Adrenal gland (tissue), 12 donors: Measurements from ENCODE around the gene LYZL2. TPM values are rescaled to one million over a fixed set of nuclear protein-coding genes. Genes with fewer than 3 reads are reported as not detected.
A peak's percentile ranks its signal among the peaks of the same experiment; 100 is the strongest.

Experiments
- DNase-seq, 7 donors: peaks; one replicate each; pipeline ENCODE4 v3.0.0-alpha.2; 2019 to 2020
- H3K27ac ChIP-seq, 5 donors: fragments of 200-600 bp; sonication (generic) in 4 of 5; 1 replicate in 3 of 5; 2 replicates in 2 of 5; pipeline versions ENCODE4 v1.5.1 to v1.8.0; 2016 to 2020; ENCODE audit warnings: mild to moderate bottlenecking in 1 of 5
- H3K27me3 ChIP-seq: fragments of 200-600 bp; 2 replicates; pipeline ENCODE4 v1.8.0; 2021
- H3K36me3 ChIP-seq, 2 donors: fragments of 200-600 bp; replicated peaks in 1 of 2; 1 replicate in 1 of 2; 2 replicates in 1 of 2; pipeline versions ENCODE4 v1.5.1 to v1.8.0; 2018 to 2022
- H3K4me1 ChIP-seq, 2 donors: fragments of 200-600 bp; replicated peaks in 1 of 2; 1 replicate in 1 of 2; 2 replicates in 1 of 2; pipeline versions ENCODE4 v1.5.1 to v1.8.0; 2018 to 2021
- H3K4me3 ChIP-seq, 4 donors: fragments of 200-600 bp; sonication (generic) in 3 of 4; one replicate each; pipeline ENCODE4 v1.5.1; 2016 to 2018
- H3K9me3 ChIP-seq, 3 donors: fragments of 200-600 bp; sonication (generic) in 1 of 3; replicated peaks in 1 of 3; 1 replicate in 2 of 3; 2 replicates in 1 of 3; pipeline versions ENCODE4 v1.5.1 to v1.8.0; 2016 to 2021
- POLR2A ChIP-seq, 2 donors: fragments of 450-650 bp; IDR thresholded peaks; one replicate each; pipeline ENCODE4 v1.6.1; 2017; ENCODE audit warnings: antibody characterized with exemption in 2 of 2, mild to moderate bottlenecking in 2 of 2, moderate library complexity in 1 of 2
- WGBS, 4 donors: extraction: QIAGEN DNeasy Blood & Tissue Kit in 2 of 4; methylation state at CpG; one replicate each; pipeline versions ENCODE4 v1.1.5 to v1.1.7; 2013 to 2017; 5-methylcytosine and 5-hydroxymethylcytosine counted together
- intact Hi-C, 2 donors: fragments of 100-400 bp; cut with DNase I; formaldehyde crosslinking; loops; one replicate each; pipeline versions ENCODE4 v1.14.1 to v1.15.0; 2022 to 2023
- polyA plus RNA-seq, 3 donors: library from polyadenylated mRNA; stranded (reverse); fragments of 200-250 nt in 2 of 3; fragments of 350-450 nt in 1 of 3; fragmentation: Illumina TruSeq in 1 of 3; extraction: RNeasy Lipid Tissue Mini Kit (QIAGEN cat#74804) in 1 of 3; gene quantifications; one replicate each; pipeline ENCODE4 v1.2.3, GENCODE V29; 2013 to 2014
- total RNA-seq, 9 donors: library from RNA; depleted of rRNA in 4 of 9; stranded (reverse); fragments of >200 nt in 4 of 9; fragments of 120-200 nt in 1 of 9; fragmentation: NEBNext Ultra II Directional in 1 of 9; extraction: Animal tissue kit (Norgen Biotek cat#: 25700) in 1 of 9; gene quantifications; one replicate each; pipeline versions ENCODE4 v1.1.0 to v1.2.4, GENCODE V29; 2013 to 2023
- TF ChIP-seq, protein P1 (sequence below), 6 experiments: fragments of 450-650 bp in 4 of 6; fragments of 200-600 bp in 2 of 6; sonication (generic) in 1 of 6; IDR thresholded peaks; 1 replicate in 5 of 6; 2 replicates in 1 of 6; pipeline versions ENCODE4 v1.5.1 to v1.8.0; 2016 to 2021; ENCODE audit warnings: antibody characterized with exemption in 6 of 6, mild to moderate bottlenecking in 2 of 6, moderate library complexity in 1 of 6
- donor health status: healthy with polysubstance abuse.
- donor health status: Bipolar disorder and iron deficiency.
- donor health status: DM: yes; HTN: yes; CAD: no.
- donor health status: DM: no; HTN: no; CAD: no.
- donor health status: DM: no; HTN: no; CAD: no.
- donor health status: DM: yes; HTN: yes; CAD: no.

Gene LYZL2
- total and polyA plus RNA-seq, 12 donors = 1.4 TPM; not detected in 11

GRCh38 chr10:30583778-30584415 lies 45.7 kb downstream of the LYZL2 start:
- peak; percentile 56 to 92 (median 82) for DNase-seq
- Histone ChIP-seq H3K4me3 (peak overlapping the region in 1 of 4 donors; percentile 48), H3K36me3 (no peaks in the 10 kb centered on the region), H3K27me3 (no peaks in the 10 kb centered on the region), H3K4me1 (peaks cover 6 to 13% of the 10 kb centered on the region in 2 donors), H3K27ac (peak overlapping the region; percentile 12 to 81 (median 65)), H3K9me3 (no peaks in the 10 kb centered on the region)
- TF ChIP-seq, protein P1, sequence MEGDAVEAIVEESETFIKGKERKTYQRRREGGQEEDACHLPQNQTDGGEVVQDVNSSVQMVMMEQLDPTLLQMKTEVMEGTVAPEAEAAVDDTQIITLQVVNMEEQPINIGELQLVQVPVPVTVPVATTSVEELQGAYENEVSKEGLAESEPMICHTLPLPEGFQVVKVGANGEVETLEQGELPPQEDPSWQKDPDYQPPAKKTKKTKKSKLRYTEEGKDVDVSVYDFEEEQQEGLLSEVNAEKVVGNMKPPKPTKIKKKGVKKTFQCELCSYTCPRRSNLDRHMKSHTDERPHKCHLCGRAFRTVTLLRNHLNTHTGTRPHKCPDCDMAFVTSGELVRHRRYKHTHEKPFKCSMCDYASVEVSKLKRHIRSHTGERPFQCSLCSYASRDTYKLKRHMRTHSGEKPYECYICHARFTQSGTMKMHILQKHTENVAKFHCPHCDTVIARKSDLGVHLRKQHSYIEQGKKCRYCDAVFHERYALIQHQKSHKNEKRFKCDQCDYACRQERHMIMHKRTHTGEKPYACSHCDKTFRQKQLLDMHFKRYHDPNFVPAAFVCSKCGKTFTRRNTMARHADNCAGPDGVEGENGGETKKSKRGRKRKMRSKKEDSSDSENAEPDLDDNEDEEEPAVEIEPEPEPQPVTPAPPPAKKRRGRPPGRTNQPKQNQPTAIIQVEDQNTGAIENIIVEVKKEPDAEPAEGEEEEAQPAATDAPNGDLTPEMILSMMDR (IDR thresholded peaks at IDR 0.05) = no peak
- no peak for TF ChIP-seq POLR2A (IDR thresholded peaks at IDR 0.05)
- 32 to 35% (median 34%) methylated on average over 14 to 15 of the region's 15 CpGs for WGBS, 4 donors
- intact Hi-C loops = no loop called here

- 34 to 43% (median 37%) methylated on average over 3 of the region's 3 CpGs for WGBS, 4 donors
- Histone ChIP-seq H3K27ac (no peak overlapping the region), H3K27me3 (no peaks in the 10 kb centered on the region), H3K4me1 (peaks cover 6 to 13% of the 10 kb centered on the region in 2 donors), H3K4me3 (no peak overlapping the region), H3K9me3 (no peaks in the 10 kb centered on the region), H3K36me3 (no peaks in the 10 kb centered on the region)
- TF ChIP-seq, protein P1 (IDR thresholded peaks at IDR 0.05) = peak; percentile 62 to 84 (median 72)
- TF ChIP-seq POLR2A (IDR thresholded peaks at IDR 0.05) = no peak
- peak in 6 of 7 donors; percentile 32 to 64 (median 51) for DNase-seq
- intact Hi-C loops = no loop called here
These were observed 47.7 kb downstream of the LYZL2 start for GRCh38 chr10:30581779-30582380.

DNA sequence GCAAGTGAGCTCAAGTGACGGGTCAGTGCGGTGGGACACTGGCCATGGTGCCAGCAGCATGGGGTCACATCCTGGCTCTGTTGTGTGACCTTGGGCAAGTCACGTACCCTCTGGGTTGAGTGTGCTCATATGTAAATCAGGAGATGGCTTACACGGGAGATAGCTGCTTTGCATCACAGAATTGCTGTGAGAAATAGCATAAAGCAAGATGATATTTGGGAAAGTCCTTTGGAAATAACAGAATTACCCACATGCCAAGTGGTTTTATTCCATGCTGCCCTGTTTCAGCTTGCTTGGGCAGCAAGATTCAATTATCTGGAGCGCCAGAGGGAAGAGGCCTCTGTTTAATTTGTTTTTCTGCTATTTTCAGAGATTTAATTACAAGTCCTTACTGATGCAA lies 48.9 kb downstream of the LYZL2 start:
- intact Hi-C loops = no loop called here
- TF ChIP-seq, protein P1 (IDR thresholded peaks at IDR 0.05) = no peak
- no peak for TF ChIP-seq POLR2A (IDR thresholded peaks at IDR 0.05)
- Histone ChIP-seq H3K4me1 (peaks cover 6 to 13% of the 10 kb centered on the region in 2 donors), H3K27me3 (no peaks in the 10 kb centered on the region), H3K27ac (no peak overlapping the region), H3K9me3 (no peaks in the 10 kb centered on the region), H3K36me3 (no peaks in the 10 kb centered on the region), H3K4me3 (no peak overlapping the region)
- DNase-seq = no peak
- WGBS, 4 donors = 50 to 76% (median 72%) methylated on average over 5 of the region's 5 CpGs

DNA sequence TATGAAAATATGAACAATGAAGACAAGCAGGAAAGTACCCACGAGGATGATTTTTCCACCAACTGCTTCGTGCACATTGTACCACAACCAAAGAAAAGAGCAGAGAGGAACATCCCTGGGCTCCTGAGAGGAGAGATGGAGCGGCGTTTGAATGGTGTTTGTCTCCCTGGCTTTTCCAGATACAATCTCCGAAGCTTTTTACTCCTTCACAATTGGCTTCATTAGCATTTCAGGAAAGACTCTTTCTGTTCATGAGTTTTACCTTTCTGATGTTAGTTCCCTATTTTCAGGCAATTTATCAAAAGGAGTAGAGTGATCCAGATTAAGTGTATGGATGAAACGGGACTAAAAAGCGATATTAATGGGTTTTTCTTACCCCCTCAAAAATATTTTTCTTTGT lies 49.3 kb downstream of the LYZL2 start:
- no peak for DNase-seq
- whole genome bisulfite sequencing, 4 donors = 86 to 91% (median 88%) methylated on average over 7 of the region's 7 CpGs
- TF ChIP-seq, protein P1 (IDR thresholded peaks at IDR 0.05) = no peak
- TF ChIP-seq POLR2A (IDR thresholded peaks at IDR 0.05) = no peak
- Histone ChIP-seq H3K9me3 (no peaks in the 10 kb centered on the region), H3K27me3 (no peaks in the 10 kb centered on the region), H3K36me3 (no peaks in the 10 kb centered on the region), H3K4me1 (peaks cover 6 to 13% of the 10 kb centered on the region in 2 donors), H3K27ac (no peak overlapping the region), H3K4me3 (no peak overlapping the region)
- intact Hi-C loops = no loop called here
